ENCODE measurements around the gene HDLBP. TPM values are rescaled to one million over a fixed set of nuclear protein-coding genes. Genes with fewer than 3 reads are reported as not detected.

The HDLBP gene
- total and polyA plus RNA-seq, 2 donors, result 85.1 to 111 TPM

- peak in 7 of 9 donors; percentile 45 to 92 (median 76) for DNase-seq (ENCODE audit: low read depth in 6 of 9, low spot score in 9 of 9)
- Histone ChIP-seq H3K9me3 (ENCODE audit: control insufficient read depth in 2 of 2, insufficient read depth in 1 of 2, low read length in 1 of 2) (no peaks in the 10 kb centered on the region), H3K4me1 (ENCODE audit: control insufficient read depth in 2 of 2, insufficient read depth in 2 of 2, low read length in 2 of 2) (peaks cover 15 to 33% of the 10 kb centered on the region in 2 donors), H3K36me3 (ENCODE audit: control insufficient read depth in 2 of 2, insufficient read depth in 2 of 2, low read length in 1 of 2) (peaks cover 53 to 73% of the 10 kb centered on the region in 2 donors), H3K27me3 (ENCODE audit: control insufficient read depth in 2 of 2, insufficient read depth in 1 of 2, low read length in 1 of 2) (no peaks in the 10 kb centered on the region), H3K27ac (ENCODE audit: low read depth in 1 of 2, low read length in 1 of 2) (peak overlapping the region; percentile 37 to 88), H3K4me3 (ENCODE audit: low read length in 2 of 2) (no peak overlapping the region)
- WGBS, result 77% methylated on average over 3 of the region's 3 CpGs
These were observed 25.2 kb upstream of the HDLBP start for GRCh38 chr2:241340631-241341163.

GRCh38 chr2:241339839-241340630 is 24.6 kb upstream of the HDLBP start:
- WGBS, result 84% methylated on average over 8 of the region's 8 CpGs
- peaks cover 55 to 67% of the 10 kb centered on the region in 2 donors for H3K36me3 ChIP-seq (ENCODE audit: control insufficient read depth in 2 of 2, insufficient read depth in 2 of 2, low read length in 1 of 2)
- H3K9me3 ChIP-seq (ENCODE audit: control insufficient read depth in 2 of 2, insufficient read depth in 1 of 2, low read length in 1 of 2), result no peaks in the 10 kb centered on the region
- H3K27ac ChIP-seq (ENCODE audit: low read depth in 1 of 2, low read length in 1 of 2), result peak overlapping the region; percentile 15 to 88
- peaks cover 15 to 34% of the 10 kb centered on the region in 2 donors for H3K4me1 ChIP-seq (ENCODE audit: control insufficient read depth in 2 of 2, insufficient read depth in 2 of 2, low read length in 2 of 2)
- H3K27me3 ChIP-seq (ENCODE audit: control insufficient read depth in 2 of 2, insufficient read depth in 1 of 2, low read length in 1 of 2), result no peaks in the 10 kb centered on the region
- no peak for DNase-seq (ENCODE audit: low read depth in 6 of 9, low spot score in 9 of 9)
- no peak overlapping the region for H3K4me3 ChIP-seq (ENCODE audit: low read length in 2 of 2)

- no peaks in the 10 kb centered on the region for H3K9me3 ChIP-seq (ENCODE audit: control insufficient read depth in 2 of 2, insufficient read depth in 1 of 2, low read length in 1 of 2)
- H3K4me3 ChIP-seq (ENCODE audit: low read length in 2 of 2), result no peak overlapping the region
- no peaks in the 10 kb centered on the region for H3K27me3 ChIP-seq (ENCODE audit: control insufficient read depth in 2 of 2, insufficient read depth in 1 of 2, low read length in 1 of 2)
- H3K4me1 ChIP-seq (ENCODE audit: control insufficient read depth in 2 of 2, insufficient read depth in 2 of 2, low read length in 2 of 2), result peaks cover 4 to 9% of the 10 kb centered on the region in 2 donors
- H3K27ac ChIP-seq (ENCODE audit: low read depth in 1 of 2, low read length in 1 of 2), result no peak overlapping the region
- DNase-seq (ENCODE audit: low read depth in 6 of 9, low spot score in 9 of 9), result no peak
- peaks cover 31 to 55% of the 10 kb centered on the region in 2 donors for H3K36me3 ChIP-seq (ENCODE audit: control insufficient read depth in 2 of 2, insufficient read depth in 2 of 2, low read length in 1 of 2)
- 96% methylated on average over 2 of the region's 2 CpGs for WGBS
These were observed 19.3 kb upstream of the HDLBP start for GRCh38 chr2:241334813-241335212.

GRCh38 chr2:241330616-241330981 is 15.1 kb upstream of the HDLBP start:
- Histone ChIP-seq H3K4me3 (ENCODE audit: low read length in 2 of 2) (no peak overlapping the region), H3K4me1 (ENCODE audit: control insufficient read depth in 2 of 2, insufficient read depth in 2 of 2, low read length in 2 of 2) (no peaks in the 10 kb centered on the region), H3K9me3 (ENCODE audit: control insufficient read depth in 2 of 2, insufficient read depth in 1 of 2, low read length in 1 of 2) (peaks cover 0 to 4% of the 10 kb centered on the region in 2 donors), H3K27me3 (ENCODE audit: control insufficient read depth in 2 of 2, insufficient read depth in 1 of 2, low read length in 1 of 2) (no peaks in the 10 kb centered on the region), H3K36me3 (ENCODE audit: control insufficient read depth in 2 of 2, insufficient read depth in 2 of 2, low read length in 1 of 2) (peaks cover 22 to 56% of the 10 kb centered on the region in 2 donors), H3K27ac (ENCODE audit: low read depth in 1 of 2, low read length in 1 of 2) (no peak overlapping the region)
- no peak for DNase-seq (ENCODE audit: low read depth in 6 of 9, low spot score in 9 of 9)
- WGBS, result 97% methylated on average over 4 of the region's 4 CpGs

- no peak for DNase-seq (ENCODE audit: low read depth in 6 of 9, low spot score in 9 of 9)
- H3K27ac ChIP-seq (ENCODE audit: low read depth in 1 of 2, low read length in 1 of 2), result no peak overlapping the region
- H3K4me3 ChIP-seq (ENCODE audit: low read length in 2 of 2), result no peak overlapping the region
- peaks cover 17 to 61% of the 10 kb centered on the region in 2 donors for H3K36me3 ChIP-seq (ENCODE audit: control insufficient read depth in 2 of 2, insufficient read depth in 2 of 2, low read length in 1 of 2)
- no peaks in the 10 kb centered on the region for H3K27me3 ChIP-seq (ENCODE audit: control insufficient read depth in 2 of 2, insufficient read depth in 1 of 2, low read length in 1 of 2)
- H3K9me3 ChIP-seq (ENCODE audit: control insufficient read depth in 2 of 2, insufficient read depth in 1 of 2, low read length in 1 of 2), result peaks cover 0 to 4% of the 10 kb centered on the region in 2 donors
- no peaks in the 10 kb centered on the region for H3K4me1 ChIP-seq (ENCODE audit: control insufficient read depth in 2 of 2, insufficient read depth in 2 of 2, low read length in 2 of 2)
- WGBS, result 97% methylated on average over 11 of the region's 11 CpGs
These were observed 14.5 kb upstream of the HDLBP start for GRCh38 chr2:241329669-241330615.

- DNase-seq (ENCODE audit: low read depth in 6 of 9, low spot score in 9 of 9), result no peak
- H3K9me3 ChIP-seq (ENCODE audit: control insufficient read depth in 2 of 2, insufficient read depth in 1 of 2, low read length in 1 of 2), result peaks cover 0 to 4% of the 10 kb centered on the region in 2 donors
- WGBS, result 99% methylated on average over 1 of the region's 1 CpG
- peaks cover 0 to 2% of the 10 kb centered on the region in 2 donors for H3K4me1 ChIP-seq (ENCODE audit: control insufficient read depth in 2 of 2, insufficient read depth in 2 of 2, low read length in 2 of 2)
- no peak overlapping the region for H3K27ac ChIP-seq (ENCODE audit: low read depth in 1 of 2, low read length in 1 of 2)
- peaks cover 10 to 50% of the 10 kb centered on the region in 2 donors for H3K36me3 ChIP-seq (ENCODE audit: control insufficient read depth in 2 of 2, insufficient read depth in 2 of 2, low read length in 1 of 2)
- no peaks in the 10 kb centered on the region for H3K27me3 ChIP-seq (ENCODE audit: control insufficient read depth in 2 of 2, insufficient read depth in 1 of 2, low read length in 1 of 2)
- H3K4me3 ChIP-seq (ENCODE audit: low read length in 2 of 2), result no peak overlapping the region
These were observed 9.8 kb upstream of the HDLBP start for GRCh38 chr2:241325257-241325656.

- Histone ChIP-seq H3K36me3 (ENCODE audit: control insufficient read depth in 2 of 2, insufficient read depth in 2 of 2, low read length in 1 of 2) (peaks cover 10 to 45% of the 10 kb centered on the region in 2 donors), H3K27ac (ENCODE audit: low read depth in 1 of 2, low read length in 1 of 2) (no peak overlapping the region), H3K9me3 (ENCODE audit: control insufficient read depth in 2 of 2, insufficient read depth in 1 of 2, low read length in 1 of 2) (peaks cover 0 to 4% of the 10 kb centered on the region in 2 donors), H3K4me3 (ENCODE audit: low read length in 2 of 2) (no peak overlapping the region), H3K4me1 (ENCODE audit: control insufficient read depth in 2 of 2, insufficient read depth in 2 of 2, low read length in 2 of 2) (peaks cover 0 to 2% of the 10 kb centered on the region in 2 donors), H3K27me3 (ENCODE audit: control insufficient read depth in 2 of 2, insufficient read depth in 1 of 2, low read length in 1 of 2) (no peaks in the 10 kb centered on the region)
- no peak for DNase-seq (ENCODE audit: low read depth in 6 of 9, low spot score in 9 of 9)
These were observed 9.3 kb upstream of the HDLBP start for GRCh38 chr2:241324775-241325174.

GRCh38 chr2:241323778-241324177 is 8.3 kb upstream of the HDLBP start:
- H3K27ac ChIP-seq (ENCODE audit: low read depth in 1 of 2, low read length in 1 of 2), result no peak overlapping the region
- peaks cover 10 to 39% of the 10 kb centered on the region in 2 donors for H3K36me3 ChIP-seq (ENCODE audit: control insufficient read depth in 2 of 2, insufficient read depth in 2 of 2, low read length in 1 of 2)
- no peaks in the 10 kb centered on the region for H3K27me3 ChIP-seq (ENCODE audit: control insufficient read depth in 2 of 2, insufficient read depth in 1 of 2, low read length in 1 of 2)
- no peak overlapping the region for H3K4me3 ChIP-seq (ENCODE audit: low read length in 2 of 2)
- WGBS, result 87% methylated on average over 5 of the region's 5 CpGs
- H3K9me3 ChIP-seq (ENCODE audit: control insufficient read depth in 2 of 2, insufficient read depth in 1 of 2, low read length in 1 of 2), result peaks cover 0 to 4% of the 10 kb centered on the region in 2 donors
- no peak for DNase-seq (ENCODE audit: low read depth in 6 of 9, low spot score in 9 of 9)
- H3K4me1 ChIP-seq (ENCODE audit: control insufficient read depth in 2 of 2, insufficient read depth in 2 of 2, low read length in 2 of 2), result peaks cover under 1 to 2% of the 10 kb centered on the region in 2 donors

All from thymus (tissue), 11 donors.